Lower lobe of right lung (tissue), 2 donors: ENCODE measurements around the gene TSPYL6. TPM values are rescaled to one million over a fixed set of nuclear protein-coding genes. Genes with fewer than 3 reads are reported as not detected.

Experiments used
- ATAC-seq, 2 donors: fragments of 200-7000 bp; cut with Tn5 transposase; one replicate each; pipeline ENCODE4 v1.9.1; 2020 to 2022; ENCODE audit warnings: mild to moderate bottlenecking in 2 of 2, moderate library complexity in 2 of 2
- DNase-seq: peaks from one replicate; pipeline ENCODE4 v3.0.0-alpha.2; 2020
- H3K27ac ChIP-seq: fragments of 200-600 bp; one replicate; pipeline ENCODE4 v1.8.0; 2022
- H3K27me3 ChIP-seq: fragments of 200-600 bp; one replicate; pipeline ENCODE4 v1.8.0; 2022; ENCODE audit warnings: low read depth
- H3K36me3 ChIP-seq: fragments of 200-600 bp; one replicate; pipeline ENCODE4 v1.8.0; 2022; ENCODE audit warnings: mild to moderate bottlenecking
- H3K4me1 ChIP-seq: fragments of 200-600 bp; one replicate; pipeline ENCODE4 v1.8.0; 2022
- H3K4me3 ChIP-seq: fragments of 200-600 bp; one replicate; pipeline ENCODE4 v1.8.0; 2022; ENCODE audit warnings: mild to moderate bottlenecking
- H3K9me3 ChIP-seq: fragments of 200-600 bp; one replicate; pipeline ENCODE4 v1.8.0; 2022
- CTCF ChIP-seq: fragments of 200-600 bp; IDR thresholded peaks from one replicate; pipeline ENCODE4 v1.8.0; 2022; ENCODE audit warnings: antibody characterized with exemption, mild to moderate bottlenecking
- intact Hi-C: fragments of 100-400 bp; cut with DNase I; formaldehyde crosslinking; loops from one replicate; pipeline ENCODE4 v1.11.0; 2022
- total RNA-seq: library from RNA; stranded (reverse); fragmentation: NEBNext Ultra II Directional; extraction: Animal tissue kit (Norgen Biotek cat#: 25700); gene quantifications from one replicate; pipeline ENCODE4 v1.2.1, GENCODE V29; 2021
- donor health status: DM: no; HTN: yes; CAD: no; lungs with severe emphysema.

TSPYL6 gene
- total RNA-seq, 1 donor from 2014 or later = not detected

GRCh38 chr2:54261537-54261936, 5.5 kb upstream of the TSPYL6 start:
- Histone ChIP-seq H3K4me3 (no peak overlapping the region), H3K27ac (no peak overlapping the region), H3K36me3 (no peaks in the 10 kb centered on the region), H3K9me3 (no peaks in the 10 kb centered on the region), H3K27me3 (no peaks in the 10 kb centered on the region), H3K4me1 (no peaks in the 10 kb centered on the region)
- no peak for TF ChIP-seq CTCF
- DNase-seq (no peak), ATAC-seq (no peak)
- intact Hi-C loops = no loop called here

- Histone ChIP-seq H3K27ac (no peak overlapping the region), H3K36me3 (no peaks in the 10 kb centered on the region), H3K4me3 (no peak overlapping the region), H3K4me1 (no peaks in the 10 kb centered on the region), H3K9me3 (no peaks in the 10 kb centered on the region), H3K27me3 (no peaks in the 10 kb centered on the region)
- intact Hi-C loops = no loop called here
- no peak for TF ChIP-seq CTCF
- ATAC-seq = no peak
- DNase-seq = no peak
Observed at GRCh38 chr2:54260241-54260595, 4.2 kb upstream of the TSPYL6 start.

- intact Hi-C loops = no loop called here
- no peak for DNase-seq
- no peak overlapping the region for H3K27ac ChIP-seq
- no peaks in the 10 kb centered on the region for H3K27me3 ChIP-seq
- H3K4me1 ChIP-seq = no peaks in the 10 kb centered on the region
- no peaks in the 10 kb centered on the region for H3K9me3 ChIP-seq
- H3K4me3 ChIP-seq = no peak overlapping the region
- no peak for ATAC-seq
- TF ChIP-seq CTCF = no peak
- no peaks in the 10 kb centered on the region for H3K36me3 ChIP-seq
Observed at GRCh38 chr2:54259413-54260240, 3.6 kb upstream of the TSPYL6 start.

GRCh38 chr2:54258166-54258565, 2.1 kb upstream of the TSPYL6 start:
- no peaks in the 10 kb centered on the region for H3K36me3 ChIP-seq
- DNase-seq = no peak
- intact Hi-C loops = no loop called here
- H3K4me1 ChIP-seq = no peaks in the 10 kb centered on the region
- TF ChIP-seq CTCF = no peak
- no peak overlapping the region for H3K27ac ChIP-seq
- ATAC-seq = no peak
- H3K27me3 ChIP-seq = no peaks in the 10 kb centered on the region
- no peaks in the 10 kb centered on the region for H3K9me3 ChIP-seq
- no peak overlapping the region for H3K4me3 ChIP-seq

DNA sequence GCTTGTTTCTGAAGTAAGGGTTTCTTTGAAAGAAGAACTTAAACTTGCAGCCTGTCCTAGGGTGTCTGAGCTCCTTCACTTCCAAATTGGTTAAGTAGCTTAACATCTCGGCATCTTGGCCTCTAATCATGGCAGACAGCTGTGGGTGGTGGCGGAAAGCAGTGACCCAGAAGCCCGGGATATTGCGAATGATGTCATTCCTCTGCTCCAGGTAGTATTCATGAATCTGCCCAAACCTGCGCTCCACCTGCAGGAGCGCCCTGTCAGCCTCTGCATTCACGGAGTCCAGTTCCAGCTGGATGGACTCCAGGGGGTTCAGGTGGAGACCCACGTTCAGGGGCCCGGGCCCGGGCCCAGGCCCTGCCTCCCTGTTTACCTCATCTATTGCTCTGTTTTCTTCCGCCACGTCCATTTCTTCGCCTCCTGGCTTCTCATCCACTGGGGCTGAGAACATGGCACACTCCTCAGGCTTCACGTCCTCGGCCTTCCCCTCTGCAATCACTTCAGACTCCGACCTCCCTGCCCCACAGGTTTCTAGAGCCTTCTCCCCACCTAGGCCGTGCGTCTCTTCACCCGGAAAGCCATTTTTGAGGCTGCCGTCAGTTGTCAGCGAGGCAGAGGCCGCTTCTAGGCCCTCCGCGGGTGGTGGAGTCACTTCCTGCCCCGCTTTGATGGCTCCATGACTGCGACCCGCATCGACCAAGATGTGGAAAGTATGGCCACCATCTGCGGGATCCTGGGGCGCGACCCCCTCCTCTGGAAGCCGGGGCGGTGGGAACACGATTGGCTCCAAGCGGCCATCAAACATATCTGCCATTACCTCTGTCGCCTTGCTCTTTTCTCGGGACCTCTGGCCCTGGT, 569 bp downstream of the TSPYL6 start:
- intact Hi-C loops = no loop called here
- no peaks in the 10 kb centered on the region for H3K27me3 ChIP-seq
- TF ChIP-seq CTCF = no peak
- H3K27ac ChIP-seq = no peak overlapping the region
- H3K36me3 ChIP-seq = no peaks in the 10 kb centered on the region
- no peaks in the 10 kb centered on the region for H3K4me1 ChIP-seq
- DNase-seq = no peak
- ATAC-seq = no peak
- H3K4me3 ChIP-seq = no peak overlapping the region
- no peaks in the 10 kb centered on the region for H3K9me3 ChIP-seq
